ENCODE measurements around the gene PLS3. TPM values are rescaled to one million over a fixed set of nuclear protein-coding genes. Genes with fewer than 3 reads are reported as not detected.

The PLS3 gene
- total and polyA plus RNA-seq, 5 experiments from 2014 or later = not detected

DNA sequence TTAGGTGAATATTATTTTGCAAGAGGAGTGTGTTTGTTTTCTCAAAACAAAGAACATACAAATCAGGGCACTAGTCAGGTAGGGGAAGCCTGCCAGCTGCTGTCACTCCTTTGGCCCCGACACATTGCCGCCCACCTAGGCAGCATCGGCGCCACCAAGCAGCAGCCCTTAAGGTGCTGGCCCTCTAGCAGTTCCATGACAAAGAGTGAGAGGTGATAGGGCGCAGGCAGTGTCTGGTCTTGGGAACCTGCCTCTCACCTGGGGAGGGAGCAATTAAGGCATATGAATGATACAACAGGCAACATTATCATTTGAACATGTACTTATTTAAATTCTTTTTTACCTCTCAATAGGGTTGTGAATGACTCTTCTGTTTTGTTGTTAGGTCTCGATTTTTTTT, 135.1 kb downstream of the PLS3 start:
- H3K27me3 Mint-ChIP-seq = no peaks in the 10 kb centered on the region
- no peak overlapping the region for H3K4me3 Mint-ChIP-seq
- no peak for ATAC-seq
- no peaks in the 10 kb centered on the region for H3K9me3 Mint-ChIP-seq
- no peak for DNase-seq
- no peaks in the 10 kb centered on the region for H3K36me3 Mint-ChIP-seq
- POLR2A ChIA-PET = no interaction called here
- H3K4me1 Mint-ChIP-seq = no peaks in the 10 kb centered on the region
- H3K27ac Mint-ChIP-seq = no peak overlapping the region

DNA sequence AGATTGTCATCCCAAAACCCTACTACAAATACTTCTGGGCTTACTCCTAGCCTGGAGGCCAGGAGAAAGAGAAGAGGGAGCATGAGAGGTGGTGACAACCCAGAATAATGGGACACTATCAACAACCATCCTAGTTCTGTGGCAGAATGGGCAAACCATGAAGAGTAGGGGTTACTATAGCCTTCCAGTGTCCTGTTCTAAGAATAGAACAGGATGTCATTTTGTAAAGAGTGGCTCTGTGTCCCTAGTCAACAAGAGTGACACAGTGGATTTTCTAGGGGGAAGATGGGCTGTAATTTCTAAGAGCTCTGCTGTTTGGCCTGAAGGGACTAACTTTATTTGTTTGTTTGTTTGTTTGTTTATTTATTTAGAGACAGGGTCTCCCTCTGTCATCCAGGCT, 136.0 kb downstream of the PLS3 start:
- DNase-seq = no peak
- Mint-ChIP-seq H3K9me3 (no peaks in the 10 kb centered on the region), H3K4me3 (no peak overlapping the region), H3K4me1 (no peaks in the 10 kb centered on the region), H3K36me3 (no peaks in the 10 kb centered on the region), H3K27ac (no peak overlapping the region), H3K27me3 (no peaks in the 10 kb centered on the region)
- no peak for ATAC-seq
- POLR2A ChIA-PET = no interaction called here

DNA sequence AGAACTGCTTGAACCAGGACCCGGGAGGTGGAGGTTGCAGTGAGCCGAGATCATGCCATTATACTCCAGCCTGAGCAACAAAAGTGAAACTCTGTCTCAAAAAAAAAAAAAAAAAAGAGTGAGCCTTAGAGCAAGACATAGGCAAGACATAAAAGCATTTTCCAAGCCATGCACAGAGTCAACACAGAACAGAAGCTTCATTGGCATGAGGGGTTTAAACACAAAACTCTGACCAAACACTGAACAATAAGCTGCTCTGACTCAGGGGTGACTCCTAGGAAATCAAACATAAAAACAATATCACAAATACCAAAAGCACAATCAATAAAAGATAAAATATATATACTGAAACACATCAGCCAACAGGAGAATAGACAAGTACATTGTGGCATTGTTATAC, 136.8 kb downstream of the PLS3 start:
- Mint-ChIP-seq H3K4me3 (no peak overlapping the region), H3K27me3 (no peaks in the 10 kb centered on the region), H3K9me3 (no peaks in the 10 kb centered on the region), H3K27ac (no peak overlapping the region), H3K4me1 (no peaks in the 10 kb centered on the region), H3K36me3 (no peaks in the 10 kb centered on the region)
- no peak for DNase-seq
- no peak for ATAC-seq
- POLR2A ChIA-PET = no interaction called here

Data from naive thymus-derived CD8-positive, alpha-beta T cell (primary cell).